Right cardiac atrium (tissue), 5 donors: Measurements from ENCODE around the gene KLK2. TPM values are rescaled to one million over a fixed set of nuclear protein-coding genes. Genes with fewer than 3 reads are reported as not detected.

Experiments used
- ATAC-seq, 2 donors: fragments of 200-7000 bp; cut with Tn5 transposase; one replicate each; pipeline versions ENCODE4 v1.8.0 to v1.9.1; 2020; ENCODE audit warnings: moderate library complexity in 2 of 2, mild to moderate bottlenecking in 1 of 2
- DNase-seq, 3 donors: peaks; one replicate each; pipeline ENCODE4 v3.0.0-alpha.2; 2020
- H3K27ac ChIP-seq: one replicate; pipeline ENCODE4 v1.5.1; 2013; ENCODE audit warnings: mild to moderate bottlenecking, low read length, control low read depth, moderate library complexity
- H3K27me3 ChIP-seq: one replicate; pipeline ENCODE4 v1.6.1; 2013; ENCODE audit not compliant: control insufficient read depth, insufficient read depth
- H3K4me1 ChIP-seq: one replicate; pipeline ENCODE4 v1.6.1; 2013; ENCODE audit warnings: low read length; ENCODE audit not compliant: control insufficient read depth, insufficient read depth
- H3K4me3 ChIP-seq: one replicate; pipeline ENCODE4 v1.5.1; 2013; ENCODE audit warnings: low read length, control low read depth
- H3K9me3 ChIP-seq: one replicate; pipeline ENCODE4 v1.6.1; 2013; ENCODE audit warnings: low read length; ENCODE audit not compliant: control insufficient read depth
- WGBS: extraction: QIAGEN DNeasy Blood & Tissue Kit; methylation state at CpG from one replicate; pipeline ENCODE4 v1.1.7; 2013; 5-methylcytosine and 5-hydroxymethylcytosine counted together
- intact Hi-C, 4 donors: fragments of 100-400 bp; cut with DNase I; formaldehyde crosslinking; loops; one replicate each; pipeline versions ENCODE4 v1.11.0 to v1.14.0; 2022 to 2023
- polyA plus RNA-seq: library from polyadenylated mRNA; stranded (reverse); fragments of 200-250 nt; gene quantifications from one replicate; pipeline ENCODE4 v1.2.3, GENCODE V29; 2013
- total RNA-seq, 4 donors: library from RNA; stranded (reverse); fragmentation: NEBNext Ultra II Directional; extraction: Animal tissue kit (Norgen Biotek cat#: 25700); gene quantifications; one replicate each; pipeline ENCODE4 v1.2.1, GENCODE V29; 2021
- donor health status: healthy with polysubstance abuse.
- donor health status: DM: no; HTN: yes; CAD: no.
- donor health status: DM: no; HTN: no; CAD: no.
- donor health status: DM: no; HTN: yes; CAD: no; lungs with severe emphysema.
- donor health status: DM: yes; HTN: yes; CAD: no.

The KLK2 gene
- total and polyA plus RNA-seq, 5 donors = not detected

GRCh38 chr19:50851620-50852019, 21.6 kb upstream of the KLK2 start:
- 70% methylated on average over 4 of the region's 4 CpGs for WGBS
- H3K9me3 ChIP-seq = no peaks in the 10 kb centered on the region
- no peak overlapping the region for H3K27ac ChIP-seq
- ATAC-seq = no peak
- no peaks in the 10 kb centered on the region for H3K4me1 ChIP-seq
- H3K4me3 ChIP-seq = no peak overlapping the region
- intact Hi-C loops = no loop called here
- DNase-seq = no peak
- peaks cover 3% of the 10 kb centered on the region for H3K27me3 ChIP-seq

GRCh38 chr19:50854636-50855410, 18.4 kb upstream of the KLK2 start, which contains the start of gene KLK3:
Gene KLK3 (plus strand): TSS chr19:50854915. CDS start chr19:50854956, 41 bp downstream.
- no peak for ATAC-seq
- intact Hi-C loops = no loop called here
- Histone ChIP-seq H3K27ac (no peak within 1 kb of the TSS), H3K4me1 (no peaks in the 10 kb centered on the region), H3K9me3 (no peaks in the 10 kb centered on the region), H3K4me3 (no peak within 1 kb of the TSS), H3K27me3 (no peaks in the 10 kb centered on the region)
- WGBS = 59% methylated on average over 9 of the region's 9 CpGs
- DNase-seq = no peak

- ATAC-seq = no peak
- intact Hi-C loops = no loop called here
- Histone ChIP-seq H3K9me3 (no peaks in the 10 kb centered on the region), H3K27ac (no peak overlapping the region), H3K27me3 (no peaks in the 10 kb centered on the region), H3K4me3 (no peak overlapping the region), H3K4me1 (no peaks in the 10 kb centered on the region)
- DNase-seq = no peak
- 57% methylated on average over 6 of the region's 6 CpGs for WGBS
Measured at GRCh38 chr19:50857366-50857765, 15.9 kb upstream of the KLK2 start.

GRCh38 chr19:50858886-50859285, 14.4 kb upstream of the KLK2 start:
- Histone ChIP-seq H3K9me3 (no peaks in the 10 kb centered on the region), H3K27me3 (no peaks in the 10 kb centered on the region), H3K4me3 (no peak overlapping the region), H3K27ac (no peak overlapping the region), H3K4me1 (no peaks in the 10 kb centered on the region)
- 14% methylated on average over 7 of the region's 7 CpGs for WGBS
- intact Hi-C loops = no loop called here
- ATAC-seq = no peak
- DNase-seq = no peak

- intact Hi-C loops = no loop called here
- no peaks in the 10 kb centered on the region for H3K4me1 ChIP-seq
- ATAC-seq (no peak), DNase-seq (no peak)
- H3K27ac ChIP-seq = no peak overlapping the region
- H3K9me3 ChIP-seq = no peaks in the 10 kb centered on the region
- 81% methylated on average over 4 of the region's 4 CpGs for WGBS
- H3K4me3 ChIP-seq = no peak overlapping the region
- H3K27me3 ChIP-seq = no peaks in the 10 kb centered on the region
Measured at GRCh38 chr19:50859849-50860248, 13.4 kb upstream of the KLK2 start.

- WGBS = 66% methylated on average over 5 of the region's 5 CpGs
- intact Hi-C loops = no loop called here
- no peak overlapping the region for H3K4me3 ChIP-seq
- no peaks in the 10 kb centered on the region for H3K9me3 ChIP-seq
- ATAC-seq (no peak), DNase-seq (no peak)
- no peak overlapping the region for H3K27ac ChIP-seq
- H3K4me1 ChIP-seq = no peaks in the 10 kb centered on the region
- H3K27me3 ChIP-seq = no peaks in the 10 kb centered on the region
Measured at GRCh38 chr19:50861010-50861409, 12.2 kb upstream of the KLK2 start.

- DNase-seq = no peak
- H3K9me3 ChIP-seq = no peaks in the 10 kb centered on the region
- H3K4me1 ChIP-seq = no peaks in the 10 kb centered on the region
- no peak overlapping the region for H3K4me3 ChIP-seq
- intact Hi-C loops = no loop called here
- H3K27ac ChIP-seq = no peak overlapping the region
- WGBS = 63% methylated on average over 7 of the region's 7 CpGs
- H3K27me3 ChIP-seq = no peaks in the 10 kb centered on the region
- ATAC-seq = no peak
Measured at GRCh38 chr19:50861496-50862286, 11.5 kb upstream of the KLK2 start.

- 83% methylated on average over 4 of the region's 4 CpGs for WGBS
- DNase-seq (no peak), ATAC-seq (no peak)
- no peaks in the 10 kb centered on the region for H3K9me3 ChIP-seq
- no peak overlapping the region for H3K4me3 ChIP-seq
- H3K27me3 ChIP-seq = peaks cover 4% of the 10 kb centered on the region
- no peak overlapping the region for H3K27ac ChIP-seq
- no peaks in the 10 kb centered on the region for H3K4me1 ChIP-seq
- intact Hi-C loops = no loop called here
Measured at GRCh38 chr19:50869479-50869878, 3.8 kb upstream of the KLK2 start.

GRCh38 chr19:50870417-50871089, 2.7 kb upstream of the KLK2 start:
- H3K27ac ChIP-seq = no peak overlapping the region
- WGBS = 63% methylated on average over 26 of the region's 26 CpGs
- H3K4me3 ChIP-seq = no peak overlapping the region
- no peak for DNase-seq
- peaks cover 4% of the 10 kb centered on the region for H3K27me3 ChIP-seq
- intact Hi-C loops = no loop called here
- no peaks in the 10 kb centered on the region for H3K9me3 ChIP-seq
- no peak for ATAC-seq
- H3K4me1 ChIP-seq = no peaks in the 10 kb centered on the region

GRCh38 chr19:50874211-50874610, 972 bp downstream of the KLK2 start:
- Histone ChIP-seq H3K9me3 (no peaks in the 10 kb centered on the region), H3K27ac (no peak overlapping the region), H3K4me1 (no peaks in the 10 kb centered on the region), H3K4me3 (no peak overlapping the region), H3K27me3 (peaks cover 4% of the 10 kb centered on the region)
- 71% methylated on average over 5 of the region's 5 CpGs for WGBS
- intact Hi-C loops = no loop called here
- no peak for ATAC-seq
- DNase-seq = no peak
